K562 (cell line): ENCODE measurements around the gene HLA-DMB. TPM values are rescaled to one million over a fixed set of nuclear protein-coding genes. Genes with fewer than 3 reads are reported as not detected.

Experiments used
- FOXJ2 ChIP-seq: fragments of 200-800 bp; sonication (Bioruptor generic); IDR thresholded peaks from 2 replicates; pipeline ENCODE4 v1.6.1; 2016; ENCODE audit warnings: missing genetic modification characterization, missing compliant biosample characterization
- MGA ChIP-seq: fragments of 450-650 bp; IDR thresholded peaks from 2 replicates; pipeline ENCODE4 v1.6.1; 2016; ENCODE audit warnings: mild to moderate bottlenecking, moderate library complexity
- ZNF639 ChIP-seq, 2 experiments: fragments of 200-800 bp in 1 of 2; sonication (Bioruptor generic) in 1 of 2; sonication (generic) in 1 of 2; formaldehyde crosslinking in 1 of 2; IDR thresholded peaks in 1 of 2; conservative IDR thresholded peaks in 1 of 2; 2 replicates each; pipeline versions ENCODE4 v1.5.0 to v1.6.1; 2016 to 2020; ENCODE audit warnings: missing compliant biosample characterization in 1 of 2, missing genetic modification characterization in 1 of 2, missing genetic modification reagents in 1 of 2
- polyA plus RNA-seq, 8 experiments: library from polyadenylated mRNA; depleted of rRNA in 4 of 8; stranded (reverse) in 5 of 8; unstranded in 3 of 8; fragments of >200 nt; fragmentation: Nextera tagmentation in 2 of 8; fragmentation: Illumina TruSeq in 1 of 8; extraction: Ambion mirVana in 2 of 8; extraction: Trizol in 1 of 8; gene quantifications; 2 replicates each; pipeline versions ENCODE4 v1.2.1 to v1.2.3, GENCODE V29; 2011 to 2014; ENCODE audit warnings: inconsistent platforms in 1 of 8, missing spikeins in 1 of 8
- total RNA-seq, 7 experiments: library from RNA; depleted of rRNA in 6 of 7; stranded (reverse); fragments of >200 nt in 6 of 7; fragmentation: Illumina TruSeq in 2 of 7; extraction: Trizol in 2 of 7; gene quantifications; 2 replicates each; pipeline versions ENCODE4 v1.2.1 to v1.2.3, GENCODE V29; 2011 to 2021; ENCODE audit warnings: low replicate concordance in 1 of 7
- TF ChIP-seq, protein P1 (sequence below): sonication (generic); formaldehyde crosslinking; IDR thresholded peaks from 2 replicates; pipeline ENCODE4 v1.8.1; 2023; ENCODE audit warnings: missing genetic modification reagents, mild to moderate bottlenecking, borderline replicate concordance
- TF ChIP-seq, protein P2 (sequence below): sonication (generic); formaldehyde crosslinking; IDR thresholded peaks from 2 replicates; pipeline ENCODE4 v1.9.0; 2022; ENCODE audit warnings: mild to moderate bottlenecking, missing genetic modification reagents

HLA-DMB gene
- total and polyA plus RNA-seq, 9 of the 15 experiments (the other 6 are each of a cell fraction or from before 2014, with no cell fraction given): 0.38 TPM; not detected in 8

GRCh38 chr6:32945953-32946352, 5.1 kb upstream of the HLA-DMB start (continued):
- TF ChIP-seq MGA: no peak
- TF ChIP-seq ZNF639 (CRISPR knock-in tag; conservative IDR thresholded peaks at IDR 0.05 in 1 of 2, IDR thresholded peaks at IDR 0.05 in 1 of 2): no peak
- TF ChIP-seq FOXJ2 (tag): no peak
- TF ChIP-seq, protein P1, sequence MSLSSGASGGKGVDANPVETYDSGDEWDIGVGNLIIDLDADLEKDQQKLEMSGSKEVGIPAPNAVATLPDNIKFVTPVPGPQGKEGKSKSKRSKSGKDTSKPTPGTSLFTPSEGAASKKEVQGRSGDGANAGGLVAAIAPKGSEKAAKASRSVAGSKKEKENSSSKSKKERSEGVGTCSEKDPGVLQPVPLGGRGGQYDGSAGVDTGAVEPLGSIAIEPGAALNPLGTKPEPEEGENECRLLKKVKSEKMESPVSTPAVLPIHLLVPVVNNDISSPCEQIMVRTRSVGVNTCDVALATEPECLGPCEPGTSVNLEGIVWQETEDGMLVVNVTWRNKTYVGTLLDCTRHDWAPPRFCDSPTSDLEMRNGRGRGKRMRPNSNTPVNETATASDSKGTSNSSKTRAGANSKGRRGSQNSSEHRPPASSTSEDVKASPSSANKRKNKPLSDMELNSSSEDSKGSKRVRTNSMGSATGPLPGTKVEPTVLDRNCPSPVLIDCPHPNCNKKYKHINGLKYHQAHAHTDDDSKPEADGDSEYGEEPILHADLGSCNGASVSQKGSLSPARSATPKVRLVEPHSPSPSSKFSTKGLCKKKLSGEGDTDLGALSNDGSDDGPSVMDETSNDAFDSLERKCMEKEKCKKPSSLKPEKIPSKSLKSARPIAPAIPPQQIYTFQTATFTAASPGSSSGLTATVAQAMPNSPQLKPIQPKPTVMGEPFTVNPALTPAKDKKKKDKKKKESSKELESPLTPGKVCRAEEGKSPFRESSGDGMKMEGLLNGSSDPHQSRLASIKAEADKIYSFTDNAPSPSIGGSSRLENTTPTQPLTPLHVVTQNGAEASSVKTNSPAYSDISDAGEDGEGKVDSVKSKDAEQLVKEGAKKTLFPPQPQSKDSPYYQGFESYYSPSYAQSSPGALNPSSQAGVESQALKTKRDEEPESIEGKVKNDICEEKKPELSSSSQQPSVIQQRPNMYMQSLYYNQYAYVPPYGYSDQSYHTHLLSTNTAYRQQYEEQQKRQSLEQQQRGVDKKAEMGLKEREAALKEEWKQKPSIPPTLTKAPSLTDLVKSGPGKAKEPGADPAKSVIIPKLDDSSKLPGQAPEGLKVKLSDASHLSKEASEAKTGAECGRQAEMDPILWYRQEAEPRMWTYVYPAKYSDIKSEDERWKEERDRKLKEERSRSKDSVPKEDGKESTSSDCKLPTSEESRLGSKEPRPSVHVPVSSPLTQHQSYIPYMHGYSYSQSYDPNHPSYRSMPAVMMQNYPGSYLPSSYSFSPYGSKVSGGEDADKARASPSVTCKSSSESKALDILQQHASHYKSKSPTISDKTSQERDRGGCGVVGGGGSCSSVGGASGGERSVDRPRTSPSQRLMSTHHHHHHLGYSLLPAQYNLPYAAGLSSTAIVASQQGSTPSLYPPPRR (CRISPR knock-in tag): no peak
- TF ChIP-seq, protein P2, sequence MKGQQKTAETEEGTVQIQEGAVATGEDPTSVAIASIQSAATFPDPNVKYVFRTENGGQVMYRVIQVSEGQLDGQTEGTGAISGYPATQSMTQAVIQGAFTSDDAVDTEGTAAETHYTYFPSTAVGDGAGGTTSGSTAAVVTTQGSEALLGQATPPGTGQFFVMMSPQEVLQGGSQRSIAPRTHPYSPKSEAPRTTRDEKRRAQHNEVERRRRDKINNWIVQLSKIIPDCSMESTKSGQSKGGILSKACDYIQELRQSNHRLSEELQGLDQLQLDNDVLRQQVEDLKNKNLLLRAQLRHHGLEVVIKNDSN: no peak
